H1 (cell line): ENCODE results near the gene NEGR1. TPM values are rescaled to one million over a fixed set of nuclear protein-coding genes. Genes with fewer than 3 reads are reported as not detected.

ENCODE experiments used
- BACH1 ChIP-seq: IDR thresholded peaks from 2 replicates; pipeline ENCODE4 v1.6.1; 2012; ENCODE audit warnings: low read length, improper control_type of control experiment
- CBX8 ChIP-seq: fragments of 300-800, 300-1000 bp; sonication (generic); IDR thresholded peaks from 2 replicates; pipeline ENCODE4 v1.7.1; 2016; ENCODE audit warnings: low read depth, low read length, borderline replicate concordance
- HDAC6 ChIP-seq: IDR thresholded peaks from one replicate; pipeline ENCODE4 v1.7.1; 2012; ENCODE audit warnings: low read depth, mild to moderate bottlenecking, inconsistent platforms, low read length, moderate library complexity
- KDM1A ChIP-seq: fragments of 200-600, 300-600 bp; sonication (generic); IDR thresholded peaks from 2 replicates; pipeline ENCODE4 v1.7.1; 2016; ENCODE audit warnings: mild to moderate bottlenecking, low read length, borderline replicate concordance
- KDM5A ChIP-seq: fragments of 200-600 bp; IDR thresholded peaks from 2 replicates; pipeline ENCODE4 v1.7.1; 2012; ENCODE audit warnings: mild to moderate bottlenecking, low read length, inconsistent platforms, mixed read lengths
- NANOG ChIP-seq: IDR thresholded peaks from 2 replicates; pipeline ENCODE4 v1.6.1; 2011; ENCODE audit warnings: low read length, low read depth, mild to moderate bottlenecking, inconsistent platforms; ENCODE audit not compliant: insufficient read depth, poor library complexity, severe bottlenecking
- POU5F1 ChIP-seq: IDR thresholded peaks from 2 replicates; pipeline ENCODE4 v1.6.1; 2011; ENCODE audit warnings: low read depth, mild to moderate bottlenecking, low read length, moderate library complexity
- SIN3A ChIP-seq, 2 experiments: IDR thresholded peaks in 1 of 2; conservative IDR thresholded peaks in 1 of 2; 2 replicates each; pipeline ENCODE4 v1.6.1; 2011 to 2012; ENCODE audit warnings: low read length in 2 of 2, improper control_type of control experiment in 1 of 2, low read depth in 1 of 2, mild to moderate bottlenecking in 1 of 2
- SP4 ChIP-seq: IDR thresholded peaks from 2 replicates; pipeline ENCODE4 v1.6.1; 2012; ENCODE audit warnings: low read length, inconsistent platforms
- TBP ChIP-seq: IDR thresholded peaks from 2 replicates; pipeline ENCODE4 v1.6.1; 2011; ENCODE audit warnings: low read depth, low read length, improper control_type of control experiment
- ZNF274 ChIP-seq: IDR thresholded peaks from 2 replicates; pipeline ENCODE4 v1.7.0; 2012; ENCODE audit warnings: low read length, borderline replicate concordance; ENCODE audit errors: extremely low read depth
- polyA plus RNA-seq, 7 experiments: library from polyadenylated mRNA; depleted of rRNA in 3 of 7; stranded (reverse) in 5 of 7; unstranded in 2 of 7; fragments of >200 nt in 5 of 7; fragments of 200-250 nt in 2 of 7; gene quantifications; 1 replicate in 5 of 7; 2 replicates in 1 of 7; 4 replicates in 1 of 7; pipeline versions ENCODE4 v1.2.1 to v1.2.3, GENCODE V29; 2011 to 2013; ENCODE audit warnings: missing spikeins in 2 of 7, mixed read lengths in 2 of 7
- total RNA-seq: library from RNA; stranded (reverse); fragmentation: NEBNext Ultra II Directional; extraction: Animal tissue kit (Norgen Biotek cat#: 25700); gene quantifications from 2 replicates; pipeline ENCODE4 v1.2.1, GENCODE V29; 2021
- TF ChIP-seq, protein P1 (sequence below): fragments of 300-600 bp; sonication (generic); IDR thresholded peaks from 2 replicates; pipeline ENCODE4 v1.7.1; 2012; ENCODE audit warnings: low read length, moderate library complexity, mild to moderate bottlenecking, inconsistent platforms; ENCODE audit not compliant: insufficient replicate concordance

The NEGR1 gene
- total and polyA plus RNA-seq, 2 of the 8 experiments (the other 6 are each of a cell fraction or from before 2014, with no cell fraction given), result 0.71 to 1.3 TPM

DNA sequence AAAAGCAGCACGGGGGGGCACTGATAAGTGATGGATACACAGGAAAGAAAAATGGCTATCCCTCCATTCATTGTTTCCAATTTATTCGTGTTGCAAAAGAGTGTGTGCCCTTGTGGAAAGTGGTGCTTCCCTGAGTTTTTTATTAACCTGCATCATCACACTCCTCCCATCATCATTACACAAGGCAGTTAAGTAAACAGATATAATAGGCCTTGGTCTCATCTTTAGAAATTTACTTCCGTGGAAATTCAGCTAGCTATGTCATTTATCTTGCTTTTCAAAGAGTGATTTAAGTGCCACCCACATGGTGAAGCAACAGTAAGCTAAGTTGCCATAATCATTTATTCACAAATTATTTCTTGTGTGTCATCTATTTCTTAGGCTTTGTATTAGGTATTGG is 473.3 kb downstream of the NEGR1 start (continued):
- TF ChIP-seq, protein P1, sequence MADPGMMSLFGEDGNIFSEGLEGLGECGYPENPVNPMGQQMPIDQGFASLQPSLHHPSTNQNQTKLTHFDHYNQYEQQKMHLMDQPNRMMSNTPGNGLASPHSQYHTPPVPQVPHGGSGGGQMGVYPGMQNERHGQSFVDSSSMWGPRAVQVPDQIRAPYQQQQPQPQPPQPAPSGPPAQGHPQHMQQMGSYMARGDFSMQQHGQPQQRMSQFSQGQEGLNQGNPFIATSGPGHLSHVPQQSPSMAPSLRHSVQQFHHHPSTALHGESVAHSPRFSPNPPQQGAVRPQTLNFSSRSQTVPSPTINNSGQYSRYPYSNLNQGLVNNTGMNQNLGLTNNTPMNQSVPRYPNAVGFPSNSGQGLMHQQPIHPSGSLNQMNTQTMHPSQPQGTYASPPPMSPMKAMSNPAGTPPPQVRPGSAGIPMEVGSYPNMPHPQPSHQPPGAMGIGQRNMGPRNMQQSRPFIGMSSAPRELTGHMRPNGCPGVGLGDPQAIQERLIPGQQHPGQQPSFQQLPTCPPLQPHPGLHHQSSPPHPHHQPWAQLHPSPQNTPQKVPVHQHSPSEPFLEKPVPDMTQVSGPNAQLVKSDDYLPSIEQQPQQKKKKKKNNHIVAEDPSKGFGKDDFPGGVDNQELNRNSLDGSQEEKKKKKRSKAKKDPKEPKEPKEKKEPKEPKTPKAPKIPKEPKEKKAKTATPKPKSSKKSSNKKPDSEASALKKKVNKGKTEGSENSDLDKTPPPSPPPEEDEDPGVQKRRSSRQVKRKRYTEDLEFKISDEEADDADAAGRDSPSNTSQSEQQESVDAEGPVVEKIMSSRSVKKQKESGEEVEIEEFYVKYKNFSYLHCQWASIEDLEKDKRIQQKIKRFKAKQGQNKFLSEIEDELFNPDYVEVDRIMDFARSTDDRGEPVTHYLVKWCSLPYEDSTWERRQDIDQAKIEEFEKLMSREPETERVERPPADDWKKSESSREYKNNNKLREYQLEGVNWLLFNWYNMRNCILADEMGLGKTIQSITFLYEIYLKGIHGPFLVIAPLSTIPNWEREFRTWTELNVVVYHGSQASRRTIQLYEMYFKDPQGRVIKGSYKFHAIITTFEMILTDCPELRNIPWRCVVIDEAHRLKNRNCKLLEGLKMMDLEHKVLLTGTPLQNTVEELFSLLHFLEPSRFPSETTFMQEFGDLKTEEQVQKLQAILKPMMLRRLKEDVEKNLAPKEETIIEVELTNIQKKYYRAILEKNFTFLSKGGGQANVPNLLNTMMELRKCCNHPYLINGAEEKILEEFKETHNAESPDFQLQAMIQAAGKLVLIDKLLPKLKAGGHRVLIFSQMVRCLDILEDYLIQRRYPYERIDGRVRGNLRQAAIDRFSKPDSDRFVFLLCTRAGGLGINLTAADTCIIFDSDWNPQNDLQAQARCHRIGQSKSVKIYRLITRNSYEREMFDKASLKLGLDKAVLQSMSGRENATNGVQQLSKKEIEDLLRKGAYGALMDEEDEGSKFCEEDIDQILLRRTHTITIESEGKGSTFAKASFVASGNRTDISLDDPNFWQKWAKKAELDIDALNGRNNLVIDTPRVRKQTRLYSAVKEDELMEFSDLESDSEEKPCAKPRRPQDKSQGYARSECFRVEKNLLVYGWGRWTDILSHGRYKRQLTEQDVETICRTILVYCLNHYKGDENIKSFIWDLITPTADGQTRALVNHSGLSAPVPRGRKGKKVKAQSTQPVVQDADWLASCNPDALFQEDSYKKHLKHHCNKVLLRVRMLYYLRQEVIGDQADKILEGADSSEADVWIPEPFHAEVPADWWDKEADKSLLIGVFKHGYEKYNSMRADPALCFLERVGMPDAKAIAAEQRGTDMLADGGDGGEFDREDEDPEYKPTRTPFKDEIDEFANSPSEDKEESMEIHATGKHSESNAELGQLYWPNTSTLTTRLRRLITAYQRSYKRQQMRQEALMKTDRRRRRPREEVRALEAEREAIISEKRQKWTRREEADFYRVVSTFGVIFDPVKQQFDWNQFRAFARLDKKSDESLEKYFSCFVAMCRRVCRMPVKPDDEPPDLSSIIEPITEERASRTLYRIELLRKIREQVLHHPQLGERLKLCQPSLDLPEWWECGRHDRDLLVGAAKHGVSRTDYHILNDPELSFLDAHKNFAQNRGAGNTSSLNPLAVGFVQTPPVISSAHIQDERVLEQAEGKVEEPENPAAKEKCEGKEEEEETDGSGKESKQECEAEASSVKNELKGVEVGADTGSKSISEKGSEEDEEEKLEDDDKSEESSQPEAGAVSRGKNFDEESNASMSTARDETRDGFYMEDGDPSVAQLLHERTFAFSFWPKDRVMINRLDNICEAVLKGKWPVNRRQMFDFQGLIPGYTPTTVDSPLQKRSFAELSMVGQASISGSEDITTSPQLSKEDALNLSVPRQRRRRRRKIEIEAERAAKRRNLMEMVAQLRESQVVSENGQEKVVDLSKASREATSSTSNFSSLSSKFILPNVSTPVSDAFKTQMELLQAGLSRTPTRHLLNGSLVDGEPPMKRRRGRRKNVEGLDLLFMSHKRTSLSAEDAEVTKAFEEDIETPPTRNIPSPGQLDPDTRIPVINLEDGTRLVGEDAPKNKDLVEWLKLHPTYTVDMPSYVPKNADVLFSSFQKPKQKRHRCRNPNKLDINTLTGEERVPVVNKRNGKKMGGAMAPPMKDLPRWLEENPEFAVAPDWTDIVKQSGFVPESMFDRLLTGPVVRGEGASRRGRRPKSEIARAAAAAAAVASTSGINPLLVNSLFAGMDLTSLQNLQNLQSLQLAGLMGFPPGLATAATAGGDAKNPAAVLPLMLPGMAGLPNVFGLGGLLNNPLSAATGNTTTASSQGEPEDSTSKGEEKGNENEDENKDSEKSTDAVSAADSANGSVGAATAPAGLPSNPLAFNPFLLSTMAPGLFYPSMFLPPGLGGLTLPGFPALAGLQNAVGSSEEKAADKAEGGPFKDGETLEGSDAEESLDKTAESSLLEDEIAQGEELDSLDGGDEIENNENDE, result no peak
- TF ChIP-seq TBP, result no peak
- TF ChIP-seq CBX8, result no peak
- TF ChIP-seq KDM1A, result no peak
- no peak for TF ChIP-seq ZNF274
- TF ChIP-seq KDM5A, result no peak
- TF ChIP-seq POU5F1, result no peak
- no peak for TF ChIP-seq NANOG
- no peak for TF ChIP-seq HDAC6
- no peak for TF ChIP-seq SP4
- no peak for TF ChIP-seq BACH1
- no peak for TF ChIP-seq SIN3A (conservative IDR thresholded peaks at IDR 0.05 in 1 of 2, IDR thresholded peaks at IDR 0.05 in 1 of 2; ENCODE audit: low read depth in 1 of 2, low read length in 2 of 2)
